ENCODE data around the gene GPHN. TPM values are rescaled to one million over a fixed set of nuclear protein-coding genes. Genes with fewer than 3 reads are reported as not detected.
A peak's percentile ranks its signal among the peaks of the same experiment; 100 is the strongest.

GPHN gene
- total and polyA plus RNA-seq, 2 of the 4 experiments (the other 2 are of a cell fraction), result 8.0 to 8.1 TPM

GRCh38 chr14:67221982-67222328 lies 714.0 kb downstream of the GPHN start:
- ChIA-PET POLR2A (ENCODE audit: unreplicated experiment) (no interaction called here), CTCF (interaction anchor here (1.0 kb wide), 2 partner anchors 10 to 11 kb away, joined by 3 read pairs; no protein-coding TSS in a partner anchor)
- Histone ChIP-seq H3K9ac (ENCODE audit: low read depth, low read length) (no peak overlapping the region), H3K4ac (ENCODE audit: low read depth, low read length) (peak overlapping the region; percentile 82), H2BK20ac (ENCODE audit: low read depth, low read length) (peak overlapping the region; percentile 90), H4K8ac (ENCODE audit: low read depth in 2 of 2, low read length in 2 of 2) (peak overlapping the region; percentile 14 to 68; a peak in 2 of 4 replicates), H2AK9ac (replicated peaks; ENCODE audit: low read depth, low read length, poor library complexity) (no peak overlapping the region), H2BK5ac (ENCODE audit: low read depth, low read length, poor library complexity, severe bottlenecking) (peak overlapping the region; percentile 74), H3K4me3 (ENCODE audit: insufficient read depth, low read depth, low read length) (no peak overlapping the region), H3K56ac (ENCODE audit: extremely low read depth, insufficient read depth, low read length) (peak overlapping the region; percentile 29; the same call in 1 of the 2 replicates), H2BK120ac (ENCODE audit: low read depth, low read length) (peak overlapping the region; percentile 92), H2BK15ac (ENCODE audit: low read depth, low read length) (peak overlapping the region; percentile 41; the same call in 2 of the 3 replicates), H4K20me1 (ENCODE audit: insufficient read depth, low read length) (no peaks in the 10 kb centered on the region), H2AK5ac (ENCODE audit: low read depth, low read length) (peak overlapping the region; percentile 94), H3K23ac (ENCODE audit: low read depth, low read length) (0 out of 2 replicates have a peak overlapping the region, but pooled peaks have one; percentile 58), H3K4me1 (ENCODE audit: control insufficient read depth, insufficient read depth, low read length) (peaks cover 5% of the 10 kb centered on the region; the same call in 1 of the 2 replicates), H4K5ac (ENCODE audit: low read depth, low read length) (peak overlapping the region; percentile 59; the same call in 1 of the 2 replicates), H4K91ac (ENCODE audit: insufficient read depth, low read depth, low read length) (peak overlapping the region; percentile 40), H3K9me3 (ENCODE audit: control insufficient read depth, insufficient read depth, low read length) (no peaks in the 10 kb centered on the region), H3K9me1 (ENCODE audit: insufficient read depth, low read length) (peaks cover 2% of the 10 kb centered on the region), H3K14ac (replicated peaks; ENCODE audit: low read depth, low read length) (peak overlapping the region; percentile 78), H3K18ac (ENCODE audit: low read depth, low read length) (peak overlapping the region; percentile 87; the same call in 1 of the 2 replicates), H3K36me3 (ENCODE audit: control insufficient read depth, insufficient read depth, low read length) (no peaks in the 10 kb centered on the region), H3K27ac (ENCODE audit: insufficient read depth, low read length) (peak overlapping the region; percentile 45; the same call in 1 of the 2 replicates), H3K27me3 (ENCODE audit: control insufficient read depth, insufficient read depth, low read length) (no peaks in the 10 kb centered on the region), H3K4me2 (ENCODE audit: low read depth, low read length) (peak overlapping the region; percentile 82; the same call in 1 of the 2 replicates), H3K79me1 (ENCODE audit: low read depth in 1 of 2, low read length in 2 of 2) (no peaks in the 10 kb centered on the region), H2AFZ (replicated peaks; ENCODE audit: low read length, poor library complexity) (no peak overlapping the region)
- WGBS, 2 experiments (ENCODE audit: extremely low coverage in 2 of 2, insufficient read length in 1 of 2), result no CpG with 5 or more reads among the region's 4 CpGs
- intact Hi-C loops (cut with micrococcal nuclease) (no loop called here), in situ Hi-C loops (cut with MboI; ENCODE audit: low sequenced_read_pairs) (no loop called here), dilution Hi-C loops (cut with HindIII; ENCODE audit: low sequenced_read_pairs, unreplicated experiment) (no loop called here)
- no peak; the same call in 1 of the 2 replicates for ATAC-seq (ENCODE audit: low read depth)
- DNase-seq, result no peak
- TF ChIP-seq BHLHE40 (IDR thresholded peaks at IDR 0.05; ENCODE audit: low read depth, low read length) (no peak), FOS (IDR thresholded peaks at IDR 0.05; ENCODE audit: low read depth, low read length) (no peak), RAD21 (IDR thresholded peaks at IDR 0.05; ENCODE audit: low read length) (no peak), POLR2A (IDR thresholded peaks at IDR 0.05; ENCODE audit: low read depth, low read length) (no peak), MAFK (IDR thresholded peaks at IDR 0.05; ENCODE audit: low read depth, low read length) (no peak), SMC3 (IDR thresholded peaks at IDR 0.05; ENCODE audit: low read depth, low read length) (no peak), MXI1 (IDR thresholded peaks at IDR 0.05; ENCODE audit: borderline replicate concordance, low read depth, low read length) (no peak)
- BruUV-seq (replicated peaks), result no TSS peak
